GM13976 (cell line): ENCODE data around the gene ARID5B.

Source experiments
- DNase-seq: peaks from one replicate; pipeline ENCODE4 v3.0.0; 2012; ENCODE audit warnings: low spot score
- in situ Hi-C: fragments of 300-500 bp; cut with MboI; formaldehyde crosslinking; loops from one replicate; pipeline ENCODE4 v1.12.0; 2022; ENCODE audit warnings: low sequenced_read_pairs, mixed read lengths, inconsistent platforms; ENCODE audit not compliant: unreplicated experiment
- TF ChIP-seq, protein P1 (sequence below): IDR thresholded peaks from 2 replicates; pipeline ENCODE4 v1.5.1; 2012; ENCODE audit warnings: borderline replicate concordance, mild to moderate bottlenecking; ENCODE audit not compliant: insufficient read depth; ENCODE audit errors: extremely low read depth, missing control alignments, control extremely low read depth

Gene ARID5B

GRCh38 chr10:61984803-61985418 is 83.4 kb downstream of the ARID5B start:
- in situ Hi-C loops: no loop called here
- TF ChIP-seq, protein P1, sequence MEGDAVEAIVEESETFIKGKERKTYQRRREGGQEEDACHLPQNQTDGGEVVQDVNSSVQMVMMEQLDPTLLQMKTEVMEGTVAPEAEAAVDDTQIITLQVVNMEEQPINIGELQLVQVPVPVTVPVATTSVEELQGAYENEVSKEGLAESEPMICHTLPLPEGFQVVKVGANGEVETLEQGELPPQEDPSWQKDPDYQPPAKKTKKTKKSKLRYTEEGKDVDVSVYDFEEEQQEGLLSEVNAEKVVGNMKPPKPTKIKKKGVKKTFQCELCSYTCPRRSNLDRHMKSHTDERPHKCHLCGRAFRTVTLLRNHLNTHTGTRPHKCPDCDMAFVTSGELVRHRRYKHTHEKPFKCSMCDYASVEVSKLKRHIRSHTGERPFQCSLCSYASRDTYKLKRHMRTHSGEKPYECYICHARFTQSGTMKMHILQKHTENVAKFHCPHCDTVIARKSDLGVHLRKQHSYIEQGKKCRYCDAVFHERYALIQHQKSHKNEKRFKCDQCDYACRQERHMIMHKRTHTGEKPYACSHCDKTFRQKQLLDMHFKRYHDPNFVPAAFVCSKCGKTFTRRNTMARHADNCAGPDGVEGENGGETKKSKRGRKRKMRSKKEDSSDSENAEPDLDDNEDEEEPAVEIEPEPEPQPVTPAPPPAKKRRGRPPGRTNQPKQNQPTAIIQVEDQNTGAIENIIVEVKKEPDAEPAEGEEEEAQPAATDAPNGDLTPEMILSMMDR: no peak
- DNase-seq: no peak

- TF ChIP-seq, protein P1: no peak
- in situ Hi-C loops: no loop called here
- no peak for DNase-seq
Measured at GRCh38 chr10:61985715-61986114, 84.2 kb downstream of the ARID5B start.

GRCh38 chr10:61986382-61986781 is 84.9 kb downstream of the ARID5B start:
- in situ Hi-C loops: no loop called here
- TF ChIP-seq, protein P1: no peak
- DNase-seq: no peak

GRCh38 chr10:61986788-61987492 is 85.4 kb downstream of the ARID5B start:
- in situ Hi-C loops: no loop called here
- TF ChIP-seq, protein P1: no peak
- no peak for DNase-seq

DNA sequence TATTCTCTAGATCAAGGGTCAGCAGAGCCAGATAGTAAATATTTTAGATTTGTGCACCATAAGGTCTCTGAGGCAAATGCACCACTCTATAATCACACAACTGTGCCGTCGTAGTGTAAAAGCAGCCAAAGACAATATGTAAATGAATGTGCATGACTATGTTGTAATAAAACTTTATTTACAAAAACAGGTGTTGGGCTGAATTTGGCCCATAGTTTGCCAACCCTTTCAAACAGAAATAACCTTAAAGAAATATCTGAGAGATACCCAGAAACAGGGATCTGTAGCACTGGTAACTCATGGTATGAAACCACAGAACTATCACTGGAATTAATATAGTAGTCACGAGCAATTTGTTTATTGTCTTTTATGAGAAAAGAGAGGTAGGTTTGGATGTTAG is 86.0 kb downstream of the ARID5B start:
- in situ Hi-C loops: no loop called here
- TF ChIP-seq, protein P1: no peak
- DNase-seq: no peak

DNA sequence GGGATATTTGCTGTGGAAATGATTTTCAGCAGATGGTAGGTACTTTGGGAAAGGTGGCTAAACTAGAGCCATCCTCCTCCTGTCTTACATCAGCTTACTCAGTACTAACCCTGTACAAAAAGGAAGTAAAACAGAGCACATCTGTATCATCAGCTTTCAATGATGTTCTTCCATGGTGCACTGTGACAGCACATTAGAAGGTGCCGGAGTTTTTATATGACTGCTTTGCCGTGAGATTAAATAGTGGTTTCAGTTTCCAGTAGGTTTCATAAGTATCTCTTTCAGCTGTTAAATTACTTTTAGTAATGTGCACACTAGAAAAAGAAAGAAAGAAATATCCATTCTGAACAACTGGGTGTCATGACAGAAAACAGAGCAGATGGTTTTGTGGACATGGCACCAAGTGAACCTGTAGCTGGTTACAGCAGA is 86.5 kb downstream of the ARID5B start:
- TF ChIP-seq, protein P1: no peak
- in situ Hi-C loops: no loop called here
- peak; percentile 68 for DNase-seq
